ENCODE results near the gene TPRG1L. TPM values are rescaled to one million over a fixed set of nuclear protein-coding genes. Genes with fewer than 3 reads are reported as not detected.

The TPRG1L gene
- total and polyA plus RNA-seq, 10 of the 15 experiments (the other 5 are each of a cell fraction or from before 2014, with no cell fraction given) = 1.5 to 16.5 (median 8.0) TPM

- Histone ChIP-seq H2AFZ (ENCODE audit: control insufficient read depth, low read depth, low read length) (no peak overlapping the region), H3K27ac (ENCODE audit: control insufficient read depth, insufficient read depth) (no peak overlapping the region), H3K27me3 (replicated peaks in 1 of 2; ENCODE audit: control insufficient read depth in 2 of 2, insufficient read depth in 2 of 2, low read length in 1 of 2) (no peaks in the 10 kb centered on the region), H3K79me2 (ENCODE audit: control insufficient read depth, insufficient read depth, low read length) (no peaks in the 10 kb centered on the region), H3K4me1 (ENCODE audit: control insufficient read depth, insufficient read depth, low read length) (no peaks in the 10 kb centered on the region), H3K36me3 (ENCODE audit: control insufficient read depth in 2 of 2, insufficient read depth in 2 of 2, low read length in 1 of 2) (peaks cover 14 to 19% of the 10 kb centered on the region in 2 experiments), H3K4me3 (no peak overlapping the region), H4K20me1 (ENCODE audit: control insufficient read depth, insufficient read depth) (no peaks in the 10 kb centered on the region), H3K9me3 (replicated peaks; ENCODE audit: control insufficient read depth, insufficient read depth, low read length) (no peaks in the 10 kb centered on the region), H3K9ac (ENCODE audit: control insufficient read depth, insufficient read depth, low read length) (no peak overlapping the region), H3K4me2 (ENCODE audit: control insufficient read depth, insufficient read depth) (no peak overlapping the region)
- in situ Hi-C loops (cut with MboI) (no loop called here), intact Hi-C loops (cut with micrococcal nuclease; ENCODE audit: unreplicated experiment) (no loop called here)
- no peak for DNase-seq (ENCODE audit: low read depth, low spot score)
- no TSS peak for BruUV-seq (replicated peaks)
- FAIRE-seq = no peak
- CTCF ChIA-PET = interaction anchor here (0.8 to 1.4 kb wide), 2 partner anchors 16 to 88 kb away, joined by 3 to 4 read pairs; no protein-coding TSS in a partner anchor
- POLR2A ChIA-PET = interaction anchor here (1.3 kb wide), 1 partner anchor 12 kb away, joined by 5 read pairs; no protein-coding TSS in a partner anchor
- ATAC-seq = no peak
- 98% methylated on average over 13 of the region's 14 CpGs for WGBS (ENCODE audit: insufficient coverage, insufficient replicate concordance, low lambda C conversion rate, missing lambda C conversion rate)
- RAD21 ChIA-PET (ENCODE audit: unreplicated experiment) = no interaction called here
- SMC1A ChIA-PET (ENCODE audit: uncharacterized antibody, unreplicated experiment) = no interaction called here
- TF ChIP-seq ATF2 (IDR thresholded peaks at IDR 0.05; ENCODE audit: low read length) (no peak), EGR1 (IDR thresholded peaks at IDR 0.05; ENCODE audit: borderline replicate concordance in 1 of 2, low read depth in 2 of 2, low read length in 2 of 2) (no peak), GABPA (IDR thresholded peaks at IDR 0.05; ENCODE audit: low read depth) (no peak), TCF7 (IDR thresholded peaks at IDR 0.05; ENCODE audit: borderline replicate concordance) (no peak), JUND (IDR thresholded peaks at IDR 0.05; ENCODE audit: low read depth, low read length) (no peak), CHD4 (IDR thresholded peaks at IDR 0.05) (no peak), FOS (IDR thresholded peaks at IDR 0.05; ENCODE audit: borderline replicate concordance, extremely low read depth, insufficient read length) (no peak), ELK1 (IDR thresholded peaks at IDR 0.05; ENCODE audit: low read depth, low read length) (no peak), MTA3 (IDR thresholded peaks at IDR 0.05; ENCODE audit: borderline replicate concordance, low read length) (no peak), MAX (IDR thresholded peaks at IDR 0.05; ENCODE audit: low read depth, low read length) (no peak), ZBTB4 (CRISPR knock-in tag; IDR thresholded peaks at IDR 0.05) (no peak), JUNB (IDR thresholded peaks at IDR 0.05) (no peak)
Observed at GRCh38 chr1:3636080-3636479, 11.3 kb downstream of the TPRG1L start.

Data from GM12878 (cell line).